ENCODE measurements around the gene DDO.

DNA sequence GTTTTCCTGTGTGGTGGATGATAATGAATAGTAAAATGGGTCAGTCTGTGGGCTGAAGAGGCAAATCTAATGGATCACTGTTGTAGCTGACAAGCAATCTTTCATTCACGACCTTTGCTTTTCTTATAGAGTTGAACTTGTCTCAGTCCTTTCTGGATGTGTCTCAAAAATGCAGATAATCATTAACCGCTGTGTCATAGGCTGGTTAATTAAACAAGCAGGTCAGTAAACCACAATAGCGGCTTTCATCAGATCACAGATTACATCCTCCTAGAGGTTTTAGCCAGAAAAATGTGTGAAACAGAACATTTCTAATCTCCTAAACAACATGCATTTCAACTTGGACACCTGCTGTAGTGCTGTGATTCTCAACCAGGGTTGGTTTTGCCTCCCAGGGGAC, 54.7 kb downstream of the DDO start:
- TF ChIP-seq, protein P1, sequence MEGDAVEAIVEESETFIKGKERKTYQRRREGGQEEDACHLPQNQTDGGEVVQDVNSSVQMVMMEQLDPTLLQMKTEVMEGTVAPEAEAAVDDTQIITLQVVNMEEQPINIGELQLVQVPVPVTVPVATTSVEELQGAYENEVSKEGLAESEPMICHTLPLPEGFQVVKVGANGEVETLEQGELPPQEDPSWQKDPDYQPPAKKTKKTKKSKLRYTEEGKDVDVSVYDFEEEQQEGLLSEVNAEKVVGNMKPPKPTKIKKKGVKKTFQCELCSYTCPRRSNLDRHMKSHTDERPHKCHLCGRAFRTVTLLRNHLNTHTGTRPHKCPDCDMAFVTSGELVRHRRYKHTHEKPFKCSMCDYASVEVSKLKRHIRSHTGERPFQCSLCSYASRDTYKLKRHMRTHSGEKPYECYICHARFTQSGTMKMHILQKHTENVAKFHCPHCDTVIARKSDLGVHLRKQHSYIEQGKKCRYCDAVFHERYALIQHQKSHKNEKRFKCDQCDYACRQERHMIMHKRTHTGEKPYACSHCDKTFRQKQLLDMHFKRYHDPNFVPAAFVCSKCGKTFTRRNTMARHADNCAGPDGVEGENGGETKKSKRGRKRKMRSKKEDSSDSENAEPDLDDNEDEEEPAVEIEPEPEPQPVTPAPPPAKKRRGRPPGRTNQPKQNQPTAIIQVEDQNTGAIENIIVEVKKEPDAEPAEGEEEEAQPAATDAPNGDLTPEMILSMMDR (IDR thresholded peaks at IDR 0.05; ENCODE audit: low read depth, low read length): no peak
- TF ChIP-seq POLR2A (IDR thresholded peaks at IDR 0.05; ENCODE audit: extremely low read depth, insufficient read length): no peak
- TF ChIP-seq, protein P2, sequence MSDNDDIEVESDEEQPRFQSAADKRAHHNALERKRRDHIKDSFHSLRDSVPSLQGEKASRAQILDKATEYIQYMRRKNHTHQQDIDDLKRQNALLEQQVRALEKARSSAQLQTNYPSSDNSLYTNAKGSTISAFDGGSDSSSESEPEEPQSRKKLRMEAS (IDR thresholded peaks at IDR 0.05; ENCODE audit: low read depth, low read length): no peak

All from NB4 (cell line).